VCaP (cell line): ENCODE data around the gene TRABD2A.

Source experiments
- H3K27ac ChIP-seq: fragments of 450-650 bp; 2 replicates; pipeline ENCODE4 v1.5.1; 2017
- CTCF ChIP-seq: fragments of 450-650 bp; conservative IDR thresholded peaks from 2 replicates; pipeline ENCODE4 v1.5.1; 2017; ENCODE audit warnings: mild to moderate bottlenecking, moderate library complexity

Gene TRABD2A

GRCh38 chr2:84891355-84892010 is 10.6 kb upstream of the TRABD2A start:
- no peak overlapping the region for H3K27ac ChIP-seq
- TF ChIP-seq CTCF = no peak

GRCh38 chr2:84889332-84889731 is 8.4 kb upstream of the TRABD2A start:
- no peak overlapping the region for H3K27ac ChIP-seq
- no peak for TF ChIP-seq CTCF

- H3K27ac ChIP-seq = no peak overlapping the region
- no peak for TF ChIP-seq CTCF
Observed at GRCh38 chr2:84888401-84889276, 7.8 kb upstream of the TRABD2A start.

- no peak for TF ChIP-seq CTCF
Observed at GRCh38 chr2:84886791-84887190, 5.9 kb upstream of the TRABD2A start.

GRCh38 chr2:84885111-84885510 is 4.2 kb upstream of the TRABD2A start:
- TF ChIP-seq CTCF = no peak
- no peak overlapping the region for H3K27ac ChIP-seq

More at GRCh38 chr2:84886791-84887190, 5.9 kb upstream of the TRABD2A start:
- H3K27ac ChIP-seq = no peak overlapping the region

- no peak overlapping the region for H3K27ac ChIP-seq
- TF ChIP-seq CTCF = no peak
Observed at GRCh38 chr2:84884449-84884848, 3.6 kb upstream of the TRABD2A start.

GRCh38 chr2:84882775-84883550 is 2.1 kb upstream of the TRABD2A start:
- no peak for TF ChIP-seq CTCF
- H3K27ac ChIP-seq = no peak overlapping the region
